HG03280 (cell line): ENCODE measurements around the gene CLDN12.

ENCODE experiments used
- ATAC-seq: cut with Tn5 transposase; IDR thresholded peaks from one replicate; pipeline ENCODE4 v1.9.1; 2021; ENCODE audit warnings: mild to moderate bottlenecking, moderate library complexity; ENCODE audit not compliant: unreplicated experiment

Gene CLDN12

DNA sequence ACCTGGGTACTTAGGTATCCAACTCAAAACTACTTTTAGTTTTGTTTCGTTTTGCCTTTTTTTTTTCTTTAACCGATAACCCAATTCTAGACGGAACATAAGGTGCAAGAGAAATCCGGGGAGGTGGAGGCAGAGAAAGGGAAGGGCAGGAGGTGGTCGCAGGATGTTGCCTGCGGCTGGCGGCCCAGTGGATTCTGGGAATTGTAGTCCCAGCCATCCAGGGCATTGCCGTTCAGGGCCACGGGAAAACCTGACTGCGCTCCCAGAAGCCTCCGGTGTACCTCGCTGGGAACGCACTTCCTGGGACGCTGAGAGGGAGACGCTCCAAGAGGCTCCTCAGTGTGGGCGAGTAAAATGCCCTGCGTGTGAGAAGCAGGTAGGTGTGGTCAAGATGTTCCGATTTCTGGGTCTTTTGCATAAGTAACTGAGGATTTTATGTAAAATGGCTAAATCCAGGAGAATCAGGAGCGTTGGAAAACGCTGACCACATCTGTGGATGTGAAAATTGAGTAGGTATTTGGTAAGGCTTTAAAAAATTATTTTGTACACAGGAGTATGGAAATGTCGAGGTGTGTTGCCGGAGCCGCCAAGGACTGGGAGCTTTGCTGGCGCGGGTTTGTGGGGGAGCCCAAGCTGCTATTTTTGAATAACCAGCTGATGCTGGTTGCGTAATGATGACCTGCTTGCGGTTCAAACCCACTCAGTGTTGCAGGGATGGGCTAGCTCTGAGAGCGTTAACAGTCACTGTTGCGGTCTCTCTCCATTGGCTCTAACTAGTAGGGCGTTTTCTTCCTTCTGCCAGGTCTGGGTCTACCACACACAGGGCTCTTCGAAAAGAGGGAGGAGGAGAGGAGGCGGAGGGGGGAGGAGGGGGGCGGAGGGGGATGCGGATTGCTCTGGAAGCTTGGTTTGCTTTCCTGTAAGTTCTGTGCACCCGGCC, at the start of gene CLDN12:
TSS of gene CLDN12 (plus strand) at position 288 of the 940 bp plus-strand sequence. CDS start 9,216 bp downstream, outside the sequence.
- peak; percentile 97 for ATAC-seq

DNA sequence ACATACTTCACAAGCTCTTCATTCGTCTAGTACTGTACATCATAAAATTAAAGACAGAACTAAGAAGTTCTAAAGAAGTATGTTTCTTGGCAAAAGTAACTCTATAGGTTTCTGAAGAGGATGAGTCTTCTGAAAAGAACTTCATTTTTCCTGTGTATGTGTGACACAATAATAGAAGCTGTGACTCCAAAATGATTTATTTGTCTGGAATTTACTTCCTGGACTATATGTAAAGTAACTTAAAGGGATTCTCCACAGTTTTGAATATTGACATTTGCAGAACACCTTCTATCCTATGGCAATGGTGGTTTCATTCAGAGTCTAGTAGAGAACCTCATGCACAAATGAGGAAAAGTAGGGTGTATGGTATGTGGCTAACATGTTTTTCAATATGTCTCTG, 19.8 kb upstream of the CLDN12 start:
- no peak for ATAC-seq

DNA sequence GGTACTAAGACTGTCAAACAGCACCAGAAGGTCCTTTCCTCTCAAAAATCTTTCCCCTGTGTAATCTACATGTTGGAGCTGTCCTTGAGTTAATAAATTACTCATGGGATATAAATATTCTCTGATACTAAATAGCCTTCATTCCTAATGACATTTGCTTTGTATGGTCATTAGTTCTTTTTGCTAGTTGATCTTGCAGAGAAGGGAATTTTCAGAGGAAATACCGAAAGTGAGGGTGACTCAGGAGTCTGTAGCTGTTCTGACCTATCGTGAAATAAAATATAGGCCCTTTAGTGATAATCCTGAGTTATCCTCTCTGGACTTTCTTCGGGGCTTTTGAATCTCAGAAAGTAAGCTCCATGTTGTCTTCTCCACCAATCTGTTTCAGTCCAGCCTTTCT, 19.4 kb upstream of the CLDN12 start:
- no peak for ATAC-seq

DNA sequence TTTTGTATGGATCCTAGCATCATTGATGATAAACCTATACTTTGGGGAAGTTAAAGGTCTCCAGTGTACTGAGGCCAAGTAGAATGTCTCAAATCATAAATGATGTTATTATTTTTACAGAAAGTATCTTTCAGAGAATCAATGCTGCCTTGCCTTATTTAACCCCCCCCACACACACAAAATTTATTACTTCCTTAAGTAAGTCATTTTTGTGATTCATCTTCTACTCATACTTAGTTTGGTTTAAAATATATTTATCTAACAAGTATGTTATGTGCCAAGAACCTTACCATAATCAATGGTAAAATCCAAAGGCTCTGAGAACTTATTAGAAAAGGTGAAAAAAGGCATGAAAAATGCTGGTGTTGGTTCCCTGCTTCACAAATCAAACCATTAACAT, 18.8 kb upstream of the CLDN12 start:
- ATAC-seq = no peak

DNA sequence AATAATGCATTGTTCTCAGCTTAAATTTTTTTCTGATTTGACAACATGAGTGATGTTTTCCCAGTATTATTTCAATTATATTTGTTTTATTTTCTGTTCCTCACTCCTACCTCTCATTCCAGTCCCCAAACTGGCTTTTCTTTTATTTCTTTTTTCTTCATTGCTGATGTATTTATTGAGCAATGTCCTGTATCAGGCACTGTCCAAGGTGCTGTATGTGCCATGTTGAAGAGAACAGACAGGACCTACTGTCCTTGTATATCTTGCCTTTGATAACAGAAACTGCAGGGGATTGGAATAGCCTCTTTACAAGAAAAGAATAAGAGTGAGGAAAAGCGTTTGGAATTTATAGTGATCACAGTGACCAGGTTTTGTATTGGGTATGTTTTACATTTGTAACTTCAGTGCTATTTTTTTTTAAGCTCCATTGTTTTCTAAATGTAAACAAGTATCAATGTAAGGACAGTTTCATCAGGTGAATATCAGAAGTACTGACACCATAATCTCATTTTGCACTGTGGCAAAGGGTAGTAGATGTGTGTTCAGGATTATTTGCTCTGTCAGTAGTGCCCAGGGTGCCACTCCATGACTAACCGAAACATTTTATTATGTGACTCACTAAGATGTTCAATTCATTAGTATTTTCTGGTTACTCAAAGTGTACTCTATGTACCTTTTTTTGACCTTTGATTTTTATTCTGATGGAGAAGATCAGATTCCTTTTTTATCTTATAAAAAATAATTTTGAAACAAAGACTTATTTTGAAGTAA, 15.6 kb upstream of the CLDN12 start:
- ATAC-seq = no peak

DNA sequence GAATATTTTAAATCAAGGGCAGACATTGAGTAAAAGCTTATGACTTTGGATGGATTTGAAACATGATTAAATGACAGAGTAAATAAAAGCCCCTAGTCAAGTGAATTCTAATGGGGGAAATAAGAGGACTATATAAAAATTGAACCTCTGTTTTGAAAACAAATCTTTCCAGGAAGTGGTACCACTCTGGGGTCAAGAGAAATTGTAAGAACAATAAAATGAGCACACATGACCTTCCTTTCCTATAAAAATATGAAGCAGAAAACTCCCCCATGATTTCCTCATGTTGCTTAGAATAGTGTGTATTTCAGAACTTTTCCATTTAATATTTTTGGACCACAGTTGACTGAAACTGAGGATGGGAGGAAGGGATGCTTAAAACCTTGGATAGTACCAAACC, 12.3 kb upstream of the CLDN12 start:
- ATAC-seq = no peak

DNA sequence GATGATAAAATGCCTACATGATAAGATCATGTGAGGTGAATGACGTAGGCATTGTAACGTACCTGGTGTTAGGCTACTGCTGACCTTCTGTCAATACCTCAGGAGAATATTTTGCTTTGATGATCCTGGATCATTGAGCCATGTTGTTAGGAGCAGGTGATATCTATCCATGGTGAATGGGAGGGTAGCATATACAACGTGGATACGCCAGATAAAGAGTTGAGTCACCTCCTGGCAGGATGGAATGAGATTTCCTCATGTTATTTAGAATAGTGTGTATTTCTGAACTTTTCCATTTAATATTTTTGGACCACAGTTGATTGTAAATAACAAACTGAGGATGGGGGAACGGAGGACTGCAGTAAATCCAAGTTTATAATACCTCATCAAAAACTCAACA, 11.8 kb upstream of the CLDN12 start:
- ATAC-seq = no peak

DNA sequence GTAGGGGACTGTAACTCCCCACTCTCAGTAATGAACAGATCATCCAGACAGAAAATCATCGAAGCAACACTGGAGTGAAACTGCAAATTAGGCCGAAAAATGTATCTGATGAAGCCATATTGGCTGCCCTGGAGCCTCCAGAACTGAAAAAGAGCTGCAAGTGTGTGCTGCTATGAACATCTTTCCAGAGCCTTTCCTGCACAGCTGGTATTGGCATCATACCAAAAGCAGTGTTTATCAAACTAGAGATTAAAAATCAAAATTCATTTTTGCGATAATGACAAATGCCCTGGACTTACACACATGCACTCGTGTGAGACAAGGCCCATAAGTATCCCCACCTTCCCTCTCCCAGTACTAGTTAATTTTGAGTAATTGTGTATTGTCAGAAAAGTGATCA, 6.8 kb upstream of the CLDN12 start:
- no peak for ATAC-seq

DNA sequence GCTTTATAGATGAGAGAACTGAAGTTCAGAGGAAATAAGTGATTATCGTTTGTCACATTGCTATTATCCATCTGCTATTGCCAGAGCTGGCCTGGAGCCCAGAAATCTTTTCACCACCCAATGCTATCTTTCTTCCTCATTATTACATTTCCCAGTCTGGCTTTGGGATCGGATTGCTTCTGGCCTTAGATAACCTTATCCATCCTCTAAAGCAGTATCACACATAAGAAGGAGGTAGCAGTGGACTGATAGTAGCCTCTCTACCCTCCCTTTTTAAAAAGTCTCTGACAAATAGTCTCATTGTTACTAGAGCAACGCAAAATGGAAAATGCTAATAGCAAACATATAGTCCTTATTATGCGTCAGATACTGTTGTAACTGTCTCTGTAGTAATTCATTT, 1.3 kb upstream of the CLDN12 start:
- ATAC-seq = no peak

DNA sequence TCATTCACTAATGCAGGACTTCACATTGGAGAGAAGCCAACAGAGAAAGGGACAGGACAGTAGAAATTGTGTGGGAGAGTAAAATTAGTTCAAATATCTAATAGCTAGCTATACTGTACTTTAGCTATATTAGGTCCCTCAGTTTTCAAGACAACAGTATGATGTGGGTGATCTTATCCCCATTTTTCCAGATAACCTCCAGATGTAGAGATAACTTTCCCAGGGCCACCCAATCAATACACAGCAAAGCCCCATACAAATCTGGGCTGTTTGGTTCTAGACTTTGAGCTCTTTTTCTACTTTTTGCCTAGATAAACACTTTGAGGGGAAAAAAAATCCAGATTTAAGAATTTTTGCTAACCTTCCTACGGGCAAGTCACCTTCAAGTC, 482 bp upstream of the CLDN12 start:
- no peak for ATAC-seq

DNA sequence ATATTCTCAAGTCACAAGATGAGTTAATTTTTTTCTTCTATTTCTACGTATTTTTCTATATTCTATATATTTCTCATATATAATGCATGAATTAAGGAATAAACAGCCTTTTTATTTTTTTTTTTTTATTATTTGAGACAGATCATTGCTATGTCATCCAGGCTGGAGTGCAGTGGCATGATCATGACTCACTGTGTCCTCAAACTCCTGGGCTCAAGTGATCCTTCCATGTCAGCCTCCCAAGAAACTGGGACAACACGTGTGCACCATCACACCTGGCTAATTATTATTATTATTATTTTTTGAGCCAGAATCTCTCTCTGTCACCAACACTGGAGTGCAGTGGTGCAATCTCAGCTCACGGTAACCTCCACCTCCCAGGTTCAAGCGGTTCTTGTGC, 1.5 kb downstream of the CLDN12 start:
- ATAC-seq = no peak

DNA sequence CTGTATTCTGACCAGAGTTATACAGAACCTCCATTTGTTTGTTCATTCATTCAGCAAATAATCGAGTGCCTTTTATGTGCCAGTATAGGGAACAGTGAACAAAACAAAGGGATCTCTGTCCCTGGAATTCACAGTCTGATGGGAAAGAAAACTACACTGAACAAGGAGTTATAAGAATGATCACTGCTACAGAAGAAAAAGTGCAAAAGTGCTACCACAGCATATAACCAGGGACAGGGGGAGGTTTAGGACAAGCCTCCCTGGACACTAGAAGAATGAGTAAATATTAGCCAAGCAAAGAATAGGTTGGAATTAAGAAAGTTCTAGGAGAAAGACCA, 4.2 kb downstream of the CLDN12 start:
- ATAC-seq = no peak

DNA sequence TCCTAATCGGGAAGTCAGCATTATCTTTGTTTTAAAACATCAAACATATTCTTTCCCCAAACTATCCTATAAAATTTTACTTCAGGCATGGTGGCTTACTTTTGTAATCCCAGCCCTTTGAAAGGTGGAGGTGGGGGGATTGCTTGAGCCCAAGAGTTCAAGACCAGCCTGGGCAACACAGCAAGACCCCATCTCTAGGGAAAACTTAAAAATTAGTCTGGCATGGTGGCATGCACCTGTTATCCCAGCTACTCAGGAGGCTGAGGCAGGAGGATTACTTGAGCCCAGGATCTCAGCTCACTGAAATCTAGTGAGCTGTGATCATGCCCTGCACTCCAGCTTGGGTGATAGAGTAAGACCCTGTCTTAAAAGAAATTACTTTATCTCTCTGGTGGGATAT, 4.9 kb downstream of the CLDN12 start:
- ATAC-seq = no peak

DNA sequence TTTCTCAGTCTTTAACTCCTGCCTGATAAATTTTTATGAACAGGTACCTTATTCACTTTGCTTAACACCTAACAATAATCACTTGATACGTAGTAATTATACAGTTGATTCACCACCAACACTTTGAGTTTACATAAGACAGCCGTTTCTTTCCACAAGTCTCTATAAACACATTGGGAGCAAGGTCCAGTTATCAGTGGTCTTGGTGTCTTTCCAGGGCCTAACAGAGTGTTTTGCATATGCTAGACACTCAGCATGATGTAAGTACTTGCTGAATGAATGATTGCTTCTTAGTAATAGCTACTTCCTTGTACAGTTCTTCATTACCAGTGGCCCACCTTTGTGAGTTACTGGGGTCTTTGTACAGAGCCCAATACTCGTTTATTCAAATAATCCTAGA, 6.4 kb downstream of the CLDN12 start:
- no peak for ATAC-seq

DNA sequence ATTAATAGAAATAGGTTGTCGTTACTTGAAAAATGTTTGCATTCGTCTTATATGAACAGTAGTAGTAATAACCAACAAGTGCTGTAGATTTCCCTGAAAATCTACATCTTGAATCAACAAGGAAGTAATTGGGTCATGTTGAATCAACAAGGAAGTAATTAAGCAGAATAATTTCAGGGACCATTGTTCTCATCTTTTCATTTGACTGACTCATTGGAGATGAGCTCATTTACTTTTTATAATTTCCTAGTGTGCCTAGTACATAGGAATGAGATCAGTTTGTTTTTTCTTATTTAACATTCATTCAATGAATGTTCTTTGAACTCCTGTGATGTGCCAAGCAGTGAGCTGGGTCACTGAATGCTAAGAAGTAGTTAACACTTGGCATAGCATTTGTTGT, 8.2 kb downstream of the CLDN12 start:
- ATAC-seq = no peak

DNA sequence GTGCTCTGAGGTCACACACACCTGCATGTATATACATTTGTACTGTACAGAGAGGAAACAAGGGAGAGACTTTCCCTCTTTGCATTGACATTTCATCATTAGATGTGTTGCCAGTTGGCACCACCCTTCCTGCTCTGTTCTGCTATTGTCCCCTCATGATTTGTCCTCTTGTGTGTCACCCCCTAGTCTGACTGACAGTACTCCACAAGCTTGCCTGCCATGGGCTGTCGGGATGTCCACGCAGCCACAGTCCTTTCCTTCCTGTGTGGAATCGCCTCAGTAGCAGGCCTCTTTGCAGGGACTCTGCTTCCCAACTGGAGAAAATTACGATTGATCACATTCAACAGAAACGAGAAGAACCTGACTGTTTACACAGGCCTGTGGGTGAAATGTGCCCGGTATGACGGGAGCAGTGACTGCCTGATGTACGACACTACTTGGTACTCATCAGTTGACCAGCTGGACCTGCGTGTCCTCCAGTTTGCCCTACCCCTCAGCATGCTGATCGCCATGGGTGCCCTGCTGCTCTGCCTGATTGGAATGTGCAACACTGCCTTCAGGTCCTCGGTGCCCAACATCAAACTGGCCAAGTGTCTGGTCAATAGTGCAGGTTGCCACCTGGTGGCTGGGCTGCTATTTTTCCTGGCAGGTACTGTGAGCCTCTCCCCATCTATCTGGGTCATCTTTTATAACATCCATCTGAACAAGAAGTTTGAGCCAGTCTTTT, 9.4 kb downstream of the CLDN12 start:
- ATAC-seq = no peak

DNA sequence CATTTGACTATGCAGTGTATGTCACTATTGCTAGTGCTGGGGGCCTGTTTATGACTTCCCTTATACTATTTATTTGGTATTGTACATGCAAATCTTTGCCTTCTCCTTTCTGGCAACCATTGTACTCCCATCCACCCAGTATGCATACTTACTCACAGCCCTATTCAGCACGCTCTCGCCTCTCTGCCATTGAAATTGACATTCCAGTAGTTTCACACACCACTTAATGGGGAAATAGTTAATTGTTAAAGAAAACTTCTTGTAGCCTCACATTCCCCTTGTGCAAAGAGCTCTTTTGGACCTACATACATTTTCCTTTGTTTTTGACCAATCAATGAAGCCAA, 9.9 kb downstream of the CLDN12 start:
- no peak for ATAC-seq

DNA sequence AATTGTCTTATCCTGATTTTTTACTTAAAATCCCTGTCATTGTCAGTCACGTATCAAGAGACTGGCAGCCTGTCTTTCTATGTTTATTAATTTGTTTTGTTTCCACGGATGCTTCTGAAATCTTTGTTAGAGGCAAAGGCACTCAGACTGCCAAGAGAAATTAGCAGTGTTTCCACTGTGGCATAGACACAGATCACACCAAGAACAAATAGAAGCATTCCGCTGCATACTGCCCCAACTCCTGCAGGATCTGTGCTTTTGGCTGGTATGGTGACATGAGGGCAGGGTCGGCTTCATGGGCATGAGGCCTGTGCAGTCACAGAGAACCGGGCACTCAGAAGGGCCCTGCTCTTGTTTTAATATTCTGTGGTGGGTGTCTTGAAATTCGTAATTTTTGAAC, 18.4 kb downstream of the CLDN12 start:
- ATAC-seq = no peak

DNA sequence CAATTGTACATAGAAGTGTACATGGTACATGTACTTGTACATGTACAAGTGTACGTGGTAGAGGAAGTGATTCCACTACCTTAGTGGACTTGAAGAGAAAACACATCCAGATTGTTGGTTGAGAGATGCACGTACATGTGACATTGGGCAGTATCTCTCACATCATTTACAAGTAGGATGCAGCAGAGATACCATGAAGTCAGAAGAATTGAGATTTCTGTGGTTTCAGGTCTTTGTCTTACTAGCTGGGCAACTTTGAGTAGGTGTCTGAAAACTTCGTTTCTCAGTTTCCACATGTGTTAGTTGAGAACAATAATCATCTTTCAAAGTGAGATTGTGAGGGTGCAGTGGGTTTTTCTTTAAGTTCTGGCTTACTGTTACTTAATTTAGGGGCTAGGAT, 21.5 kb downstream of the CLDN12 start:
- peak; percentile 96 for ATAC-seq

DNA sequence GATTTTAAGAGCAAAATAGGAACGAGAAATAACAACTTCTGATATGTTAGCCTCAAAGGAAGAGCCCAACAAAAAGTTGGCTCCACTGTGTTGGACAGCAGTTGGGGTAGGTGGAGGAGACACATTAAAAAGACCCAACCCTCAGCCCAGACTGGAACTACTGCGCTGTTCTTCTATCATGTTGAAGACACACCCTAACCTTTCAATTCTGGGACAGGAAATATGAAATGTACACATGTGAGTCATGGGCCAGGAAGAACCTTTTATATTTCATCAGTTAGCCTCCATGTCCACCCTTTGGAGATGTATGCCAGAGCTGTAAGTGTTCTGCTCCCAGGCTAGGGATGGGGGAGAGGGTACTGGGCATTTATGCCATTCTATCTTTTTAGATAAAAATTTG, 22.1 kb downstream of the CLDN12 start:
- ATAC-seq = no peak

DNA sequence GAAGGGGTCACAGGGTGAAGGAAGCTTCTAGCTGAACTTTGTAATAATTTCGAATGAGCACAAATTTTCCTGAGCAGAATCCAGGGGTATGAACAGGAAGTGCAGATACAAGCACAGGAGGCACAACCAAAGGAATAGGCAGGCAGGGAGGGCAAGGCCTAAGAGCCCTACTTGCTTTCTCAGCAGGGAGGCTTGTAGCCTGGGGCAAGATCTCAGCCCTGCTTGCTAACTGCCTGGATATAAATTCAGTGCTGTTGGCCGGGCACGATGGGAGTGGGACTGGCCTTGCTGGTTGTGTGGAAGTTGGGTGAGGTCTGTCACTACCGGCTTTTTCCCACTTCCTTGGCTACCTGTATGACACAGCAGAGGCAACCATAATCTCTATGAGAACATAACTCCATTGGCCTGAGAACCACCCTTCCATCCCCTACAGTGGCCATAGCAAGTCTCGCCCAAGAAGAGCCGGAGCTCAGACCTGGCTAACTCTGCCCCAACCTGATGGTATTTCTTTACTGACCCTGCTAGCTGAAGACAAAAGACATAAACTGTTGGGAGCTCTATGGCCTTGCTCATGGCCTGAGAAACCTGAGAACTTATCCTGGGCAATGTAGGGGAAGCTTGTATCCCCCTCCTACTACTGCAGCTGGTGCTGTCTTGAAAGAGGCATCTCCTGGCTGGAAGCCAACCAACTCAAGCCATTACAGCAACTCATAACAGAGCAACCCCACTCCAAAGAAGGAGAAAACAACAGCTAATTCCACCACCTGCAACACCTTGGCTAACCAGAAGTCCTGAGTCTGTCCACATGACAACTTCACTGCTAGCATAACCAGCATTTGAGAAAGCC, 27.6 kb downstream of the CLDN12 start:
- no peak for ATAC-seq
